ENCODE data around the gene LRMDA.

DNA sequence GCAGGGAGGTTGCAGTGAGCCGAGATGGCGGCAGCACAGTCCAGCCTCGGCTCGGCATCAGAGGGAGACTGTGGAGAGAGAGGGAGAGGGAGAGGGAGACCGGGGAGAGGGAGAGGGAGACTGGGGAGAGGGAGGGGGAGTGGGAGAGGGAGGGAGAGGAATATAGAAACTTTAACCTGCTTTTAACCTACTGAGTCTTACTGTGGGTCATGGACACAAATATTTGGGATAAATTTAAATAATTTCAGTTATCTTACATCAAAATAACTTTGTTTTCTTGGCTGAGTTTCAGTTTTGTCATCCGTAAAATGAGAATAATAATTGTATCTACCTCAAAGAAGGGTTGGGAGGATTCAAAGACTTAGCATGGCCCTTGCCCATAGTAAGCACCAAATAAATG is 319.8 kb downstream of the LRMDA start:
- TF ChIP-seq, protein P1, sequence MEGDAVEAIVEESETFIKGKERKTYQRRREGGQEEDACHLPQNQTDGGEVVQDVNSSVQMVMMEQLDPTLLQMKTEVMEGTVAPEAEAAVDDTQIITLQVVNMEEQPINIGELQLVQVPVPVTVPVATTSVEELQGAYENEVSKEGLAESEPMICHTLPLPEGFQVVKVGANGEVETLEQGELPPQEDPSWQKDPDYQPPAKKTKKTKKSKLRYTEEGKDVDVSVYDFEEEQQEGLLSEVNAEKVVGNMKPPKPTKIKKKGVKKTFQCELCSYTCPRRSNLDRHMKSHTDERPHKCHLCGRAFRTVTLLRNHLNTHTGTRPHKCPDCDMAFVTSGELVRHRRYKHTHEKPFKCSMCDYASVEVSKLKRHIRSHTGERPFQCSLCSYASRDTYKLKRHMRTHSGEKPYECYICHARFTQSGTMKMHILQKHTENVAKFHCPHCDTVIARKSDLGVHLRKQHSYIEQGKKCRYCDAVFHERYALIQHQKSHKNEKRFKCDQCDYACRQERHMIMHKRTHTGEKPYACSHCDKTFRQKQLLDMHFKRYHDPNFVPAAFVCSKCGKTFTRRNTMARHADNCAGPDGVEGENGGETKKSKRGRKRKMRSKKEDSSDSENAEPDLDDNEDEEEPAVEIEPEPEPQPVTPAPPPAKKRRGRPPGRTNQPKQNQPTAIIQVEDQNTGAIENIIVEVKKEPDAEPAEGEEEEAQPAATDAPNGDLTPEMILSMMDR (optimal IDR thresholded peaks at IDR 0.05 in 1 of 3, IDR thresholded peaks at IDR 0.05 in 1 of 3, conservative IDR thresholded peaks at IDR 0.05 in 1 of 3; ENCODE audit: extremely low read depth in 1 of 3, insufficient read depth in 2 of 3, low read length in 3 of 3) = no peak
- no peak for TF ChIP-seq EZH2 (IDR thresholded peaks at IDR 0.05; ENCODE audit: low read length)

All from keratinocyte (primary cell).